NCI-H774 (cell line): Measurements from ENCODE around the gene SUGP1.

Experiments
- DNase-seq: peaks from one replicate; lab custom pipeline; 2025; lab: John Stamatoyannopoulos, UW

SUGP1 gene

DNA sequence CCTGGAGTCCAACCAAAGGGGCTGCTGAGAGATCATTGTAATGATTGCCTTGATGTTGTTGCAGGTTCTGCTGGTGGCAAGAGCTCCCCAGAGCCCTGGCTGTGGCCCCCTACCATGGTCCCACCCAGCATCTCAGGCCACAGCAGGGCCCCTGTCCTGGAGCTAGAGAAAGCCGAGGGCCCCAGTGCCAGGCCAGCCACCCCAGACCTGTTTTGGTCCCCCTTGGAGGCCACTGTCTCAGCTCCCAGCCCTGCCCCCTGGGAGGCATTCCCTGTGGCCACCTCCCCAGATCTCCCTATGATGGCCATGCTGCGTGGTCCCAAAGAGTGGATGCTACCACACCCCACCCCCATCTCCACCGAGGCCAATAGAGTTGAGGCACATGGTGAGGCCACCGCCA is 93.1 kb downstream of the SUGP1 start:
- no peak for DNase-seq

- DNase-seq = no peak
Observed at GRCh38 chr19:19226663-19227062, 93.6 kb downstream of the SUGP1 start.

- no peak for DNase-seq
Observed at GRCh38 chr19:19226204-19226603, 94.1 kb downstream of the SUGP1 start.
